ENCODE results near the gene FNBP1.
"Not testable (repeated sequence)": the region's sequence is repeated elsewhere in the genome, so short reads cannot be mapped to it uniquely, and the experiment has no call there.

The FNBP1 gene

GRCh38 chr9:129948626-129949025 is 94.4 kb downstream of the FNBP1 start:
- DNase-seq, result not testable (repeated sequence)

- no peak for DNase-seq
Measured at GRCh38 chr9:129946246-129946995, 96.6 kb downstream of the FNBP1 start.

GRCh38 chr9:129945314-129945713 is 97.7 kb downstream of the FNBP1 start:
- no peak for DNase-seq

- DNase-seq, result peak in 1 of 4 experiments; percentile 11
Measured at GRCh38 chr9:129944506-129945116, 98.4 kb downstream of the FNBP1 start.

GRCh38 chr9:129939431-129939830 is 103.6 kb downstream of the FNBP1 start:
- DNase-seq, result no peak

GRCh38 chr9:129938291-129938979 is 104.6 kb downstream of the FNBP1 start:
- no peak for DNase-seq

- not testable (repeated sequence) for DNase-seq
Measured at GRCh38 chr9:129937879-129938278, 105.1 kb downstream of the FNBP1 start.

- no peak for DNase-seq
Measured at GRCh38 chr9:129936222-129936621, 106.8 kb downstream of the FNBP1 start.

- no peak for DNase-seq
Measured at GRCh38 chr9:129934780-129935179, 108.2 kb downstream of the FNBP1 start.

GRCh38 chr9:129934041-129934591 is 108.9 kb downstream of the FNBP1 start:
- no peak for DNase-seq

- DNase-seq, result no peak
Measured at GRCh38 chr9:129933185-129934040, 109.6 kb downstream of the FNBP1 start.

GRCh38 chr9:129932303-129933151 is 110.5 kb downstream of the FNBP1 start:
- DNase-seq, result no peak

GRCh38 chr9:129930743-129931142 is 112.2 kb downstream of the FNBP1 start:
- no peak for DNase-seq

- DNase-seq, result no peak
Measured at GRCh38 chr9:129929496-129930125, 113.4 kb downstream of the FNBP1 start.

- DNase-seq, result no peak
Measured at GRCh38 chr9:129923589-129923988, 119.4 kb downstream of the FNBP1 start.

GRCh38 chr9:129921905-129922304 is 121.1 kb downstream of the FNBP1 start:
- no peak for DNase-seq

GRCh38 chr9:129919841-129920240 is 123.1 kb downstream of the FNBP1 start:
- DNase-seq, result no peak

GRCh38 chr9:129919277-129919676 is 123.7 kb downstream of the FNBP1 start:
- no peak for DNase-seq

GRCh38 chr9:129918296-129918950 is 124.6 kb downstream of the FNBP1 start:
- DNase-seq, result no peak

- DNase-seq, result no peak
Measured at GRCh38 chr9:129916707-129917106, 126.3 kb downstream of the FNBP1 start.

- no peak for DNase-seq
Measured at GRCh38 chr9:129914051-129914450, 128.9 kb downstream of the FNBP1 start.

Data from activated CD4-positive, CD25-positive, alpha-beta regulatory T cell (primary cell).